Endometrial microvascular endothelial cells (primary cell): Measurements from ENCODE around the gene FAM83G. TPM values are rescaled to one million over a fixed set of nuclear protein-coding genes. Genes with fewer than 3 reads are reported as not detected.
"Not testable (repeated sequence)": the region's sequence is repeated elsewhere in the genome, so short reads cannot be mapped to it uniquely, and the experiment has no call there.

Experiments
- in situ Hi-C: cut with HindIII; loops from 2 replicates; pipeline ENCODE4 v1.10.0; 2017; ENCODE audit warnings: low sequenced_read_pairs, low pct_unique_long_range_greater_than_20kb; ENCODE audit errors: inconsistent ontology term
- total RNA-seq: library from RNA; depleted of rRNA; stranded (reverse); fragments of >200 nt; gene quantifications from one replicate; pipeline ENCODE4 v1.2.3, GENCODE V29; 2015; ENCODE audit errors: inconsistent ontology term

FAM83G gene
- total RNA-seq, 1 donor from 2014 or later, result 21.7 TPM

DNA sequence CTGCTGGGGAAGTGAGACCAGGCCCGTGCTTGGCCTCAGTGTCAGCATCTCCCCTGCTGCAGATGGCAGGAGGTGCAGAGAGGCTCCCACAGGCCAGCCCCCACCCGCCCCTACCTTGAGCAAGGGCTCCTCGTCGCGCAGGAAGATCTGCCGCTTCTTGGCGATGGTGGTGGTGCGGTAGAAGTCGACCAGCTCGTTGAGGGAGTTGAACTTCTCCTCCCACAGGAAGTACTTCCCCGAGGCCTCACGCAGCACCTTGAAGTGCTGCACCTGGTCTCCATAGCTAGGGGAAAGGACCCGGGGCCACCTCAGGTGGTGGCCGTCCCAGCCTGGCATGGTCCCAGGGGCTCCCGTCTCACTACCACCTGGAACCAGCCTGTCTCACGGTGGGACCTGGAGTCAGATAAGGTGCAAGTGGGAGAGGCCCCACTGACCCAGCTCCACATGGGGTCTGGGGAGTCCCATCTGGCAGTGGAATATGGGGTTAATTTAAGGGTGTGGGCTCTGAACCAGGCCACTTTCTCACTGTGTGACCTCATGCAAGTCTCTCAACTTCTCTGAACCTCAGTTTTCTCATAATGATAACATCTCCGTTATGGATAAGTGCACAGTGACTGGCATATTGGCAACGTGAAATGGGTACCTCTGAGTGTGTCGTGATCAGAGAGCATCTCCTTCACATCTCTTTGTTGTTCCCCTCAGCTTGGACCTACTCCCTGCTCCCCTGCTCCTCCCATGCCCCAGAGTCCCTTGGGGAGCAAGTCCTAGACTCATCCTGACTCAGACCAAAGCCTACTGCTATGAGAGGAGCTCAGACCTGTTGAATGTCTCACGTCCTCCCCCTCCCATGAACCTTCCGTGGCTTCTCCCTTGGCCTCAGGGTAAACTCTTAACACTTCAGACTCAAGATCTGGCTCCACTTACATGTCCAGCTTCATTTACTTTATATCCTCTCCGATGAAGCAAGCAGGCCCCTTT, 19.8 kb upstream of the FAM83G start:
- in situ Hi-C loops, result no loop called here

DNA sequence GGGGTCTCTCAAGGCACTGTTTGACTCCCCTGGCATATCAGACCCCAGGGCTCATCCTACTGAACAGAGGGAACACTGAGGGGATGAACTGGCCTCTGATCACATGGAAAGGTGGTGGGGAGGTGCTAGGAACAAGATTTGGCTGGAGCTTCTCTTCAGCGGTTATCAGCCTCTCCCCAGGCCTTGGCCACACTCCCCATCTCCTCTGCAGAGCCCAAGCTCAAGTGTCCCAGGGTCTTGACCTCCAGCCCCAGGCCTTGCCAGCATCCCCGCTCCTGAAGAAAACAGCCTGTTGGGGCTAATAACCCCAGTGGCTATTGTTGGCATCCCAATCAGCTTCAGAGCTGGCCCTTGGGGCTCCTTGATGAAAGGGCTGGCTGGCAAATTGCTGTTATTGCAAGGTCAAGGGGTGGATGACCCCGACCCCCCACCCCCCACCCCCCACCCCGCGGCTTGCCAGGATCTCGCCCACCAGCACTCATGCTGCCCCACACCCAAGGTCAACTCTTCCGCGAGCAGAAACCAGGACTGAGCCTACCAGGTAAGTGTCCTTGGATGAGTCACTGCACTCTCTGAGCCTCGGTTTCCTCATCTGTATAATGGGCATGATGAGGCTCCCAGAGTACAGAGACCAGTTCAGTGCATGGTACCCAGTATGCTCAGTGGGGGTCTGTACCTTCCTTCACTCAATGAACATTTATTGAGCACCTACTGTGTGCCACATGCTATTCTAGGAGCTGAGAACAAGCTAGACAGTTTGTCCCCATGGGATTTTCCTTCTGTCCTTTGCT, 18.8 kb upstream of the FAM83G start:
- in situ Hi-C loops, result no loop called here

DNA sequence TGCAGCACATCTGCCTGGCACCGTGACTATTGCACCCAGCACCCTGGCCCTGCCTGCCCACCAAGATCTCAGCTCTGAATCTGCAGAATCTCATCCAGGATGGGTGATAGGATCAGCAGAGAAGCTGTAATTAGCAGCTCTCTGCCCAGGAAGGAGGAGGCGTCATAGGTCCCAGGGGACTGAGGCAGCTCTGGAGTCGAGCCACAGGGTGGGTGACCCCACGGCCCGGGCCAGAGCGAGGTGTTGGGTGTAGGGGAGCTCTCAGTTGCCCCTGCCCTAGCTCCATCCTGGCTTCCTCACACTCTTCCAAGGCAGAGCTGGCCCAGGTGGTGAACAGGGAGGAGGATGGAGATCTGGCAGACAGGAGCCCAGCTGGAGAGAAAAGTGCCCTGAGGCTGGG, 18.2 kb upstream of the FAM83G start:
- in situ Hi-C loops, result no loop called here

DNA sequence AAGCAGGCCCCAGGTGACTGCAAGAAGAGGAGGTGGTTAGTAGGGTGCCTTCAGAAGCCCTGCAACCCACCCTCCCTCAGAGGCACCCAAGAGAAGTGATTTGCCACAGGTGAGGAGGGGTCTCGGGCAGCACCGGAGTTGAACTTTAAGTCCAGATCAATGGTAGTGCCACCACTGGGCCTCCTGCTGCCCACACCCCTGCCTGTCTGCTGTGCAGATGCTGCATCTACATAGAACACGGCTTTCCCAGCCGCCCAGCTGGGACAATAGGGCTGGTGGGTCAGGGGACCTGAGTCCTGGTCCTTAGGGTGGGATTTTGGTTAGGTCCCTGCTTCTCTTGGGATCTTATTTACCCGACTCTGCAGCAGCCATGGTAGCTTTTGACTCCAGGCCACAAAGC, 17.6 kb upstream of the FAM83G start:
- in situ Hi-C loops, result no loop called here

DNA sequence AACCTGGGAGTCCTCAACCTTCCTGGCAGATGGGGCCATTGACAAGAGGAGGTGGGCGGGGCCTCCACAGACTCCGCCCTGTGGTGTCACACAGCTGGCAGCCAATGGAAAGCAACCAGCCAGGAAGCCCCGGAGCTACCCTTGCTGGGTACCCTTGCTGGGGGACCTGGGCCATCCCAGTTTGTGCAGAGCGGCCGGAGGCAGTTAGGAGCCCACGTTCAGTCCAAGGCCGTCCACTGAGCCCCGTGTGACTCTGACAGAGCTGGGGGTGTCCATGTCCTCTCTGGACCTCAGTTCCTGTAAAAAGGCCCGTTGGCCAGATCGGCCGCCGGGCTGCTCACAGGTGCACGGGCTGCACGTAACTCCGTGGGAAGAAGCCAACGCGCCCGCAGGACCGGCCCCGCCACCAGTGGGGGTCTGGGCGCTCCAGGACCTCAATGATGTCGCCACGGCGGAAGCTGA, 17.1 kb upstream of the FAM83G start:
- in situ Hi-C loops, result no loop called here

DNA sequence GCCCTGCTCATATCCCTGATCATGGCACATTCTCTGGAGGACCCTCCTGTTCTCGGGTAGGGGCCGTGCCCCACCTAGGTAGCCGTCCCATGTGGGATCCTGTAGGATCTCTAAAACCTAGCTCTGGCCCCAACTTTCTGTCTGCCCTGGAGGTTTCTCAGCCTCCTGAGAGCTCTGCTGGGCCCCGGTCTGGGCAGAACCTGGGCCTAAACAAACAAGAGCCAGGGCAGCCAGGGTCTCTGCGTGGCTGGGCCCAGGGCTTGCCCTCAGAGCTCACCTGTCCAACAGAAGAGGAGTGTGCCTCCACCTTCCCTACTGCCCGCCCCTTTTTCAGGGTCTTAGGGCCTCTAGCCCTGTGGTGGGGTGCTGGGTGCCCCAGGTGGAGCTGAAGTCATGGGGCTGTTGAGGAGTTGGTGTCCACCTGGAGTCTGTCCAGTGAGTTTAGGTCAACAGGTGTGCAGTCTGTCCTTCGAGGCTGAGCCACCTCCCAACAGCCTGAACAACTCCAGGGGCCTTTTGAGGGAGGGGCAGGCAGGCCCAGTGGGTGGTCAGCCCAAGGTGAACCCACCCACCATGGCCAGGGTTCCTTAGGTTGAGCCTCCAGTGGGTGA, 16.6 kb upstream of the FAM83G start:
- in situ Hi-C loops, result not testable (repeated sequence)

DNA sequence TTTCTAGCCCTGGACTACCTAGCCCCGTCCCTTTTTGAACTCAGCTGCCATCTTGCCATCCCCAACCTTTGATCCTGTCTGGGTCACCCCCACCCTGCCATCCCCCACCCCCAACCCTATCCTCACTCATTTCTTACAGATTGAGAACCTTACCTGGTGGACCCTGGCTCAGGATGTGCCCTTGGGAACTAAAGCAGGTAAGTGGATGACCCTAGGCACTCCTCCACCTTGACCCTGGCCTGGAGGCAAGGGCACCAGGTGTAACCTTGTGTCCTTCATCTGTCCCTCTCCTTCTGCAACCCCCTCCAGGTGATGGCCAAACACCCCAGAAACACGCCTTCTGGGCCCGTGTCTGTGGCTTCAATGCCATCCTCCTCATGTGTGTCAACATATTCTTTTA, 15.5 kb upstream of the FAM83G start:
- in situ Hi-C loops, result no loop called here

DNA sequence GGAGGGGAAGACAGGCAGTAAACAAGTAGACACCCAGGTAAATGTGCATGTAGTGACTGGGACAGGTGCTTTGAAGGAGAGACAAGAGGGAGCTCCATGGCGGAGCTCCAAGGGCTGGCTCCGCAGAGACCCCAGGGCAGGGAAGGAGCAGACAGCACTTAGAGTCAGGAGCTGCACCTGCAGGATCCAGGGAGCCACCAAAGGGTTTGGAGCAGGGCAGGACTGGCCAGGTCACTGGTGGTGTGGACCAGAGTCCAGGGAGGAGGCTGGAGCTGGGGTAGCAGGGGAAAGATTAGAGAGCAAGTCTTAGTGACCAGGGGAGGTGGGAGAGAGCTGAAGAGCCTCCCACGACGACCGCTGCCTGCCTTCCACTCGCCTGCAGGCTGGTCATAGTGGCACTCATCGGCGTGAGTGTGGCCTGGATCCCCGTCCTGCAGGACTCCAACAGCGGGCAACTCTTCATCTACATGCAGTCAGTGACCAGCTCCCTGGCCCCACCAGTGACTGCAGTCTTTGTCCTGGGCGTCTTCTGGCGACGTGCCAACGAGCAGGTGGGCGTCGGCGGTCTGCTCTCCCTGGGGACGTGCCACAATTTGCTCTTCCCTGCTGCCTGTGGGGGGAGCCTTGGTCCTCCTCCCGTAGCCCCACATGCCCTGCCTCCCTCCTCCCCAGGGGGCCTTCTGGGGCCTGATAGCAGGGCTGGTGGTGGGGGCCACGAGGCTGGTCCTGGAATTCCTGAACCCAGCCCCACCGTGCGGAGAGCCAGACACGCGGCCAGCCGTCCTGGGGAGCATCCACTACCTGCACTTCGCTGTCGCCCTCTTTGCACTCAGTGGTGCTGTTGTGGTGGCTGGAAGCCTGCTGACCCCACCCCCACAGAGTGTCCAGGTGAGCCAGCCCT, 14.7 kb upstream of the FAM83G start:
- in situ Hi-C loops, result no loop called here

DNA sequence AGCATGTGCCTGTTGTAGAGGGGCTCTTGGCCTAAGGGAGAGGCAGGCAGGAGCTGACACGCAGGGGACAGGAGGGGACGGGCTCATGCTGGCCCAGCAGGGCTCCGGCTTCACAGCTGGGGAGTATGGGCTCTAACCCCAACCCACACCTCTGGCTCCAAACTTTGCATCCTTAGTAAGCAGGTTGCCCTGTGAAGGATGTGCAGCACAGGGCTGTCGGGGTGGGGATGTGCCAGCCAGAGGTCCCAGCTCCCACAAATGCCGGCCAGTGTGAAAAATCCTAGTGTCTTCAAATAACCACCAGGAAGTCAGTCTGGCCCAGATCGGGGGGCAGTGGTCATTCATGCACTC, 14.0 kb upstream of the FAM83G start:
- in situ Hi-C loops, result no loop called here

DNA sequence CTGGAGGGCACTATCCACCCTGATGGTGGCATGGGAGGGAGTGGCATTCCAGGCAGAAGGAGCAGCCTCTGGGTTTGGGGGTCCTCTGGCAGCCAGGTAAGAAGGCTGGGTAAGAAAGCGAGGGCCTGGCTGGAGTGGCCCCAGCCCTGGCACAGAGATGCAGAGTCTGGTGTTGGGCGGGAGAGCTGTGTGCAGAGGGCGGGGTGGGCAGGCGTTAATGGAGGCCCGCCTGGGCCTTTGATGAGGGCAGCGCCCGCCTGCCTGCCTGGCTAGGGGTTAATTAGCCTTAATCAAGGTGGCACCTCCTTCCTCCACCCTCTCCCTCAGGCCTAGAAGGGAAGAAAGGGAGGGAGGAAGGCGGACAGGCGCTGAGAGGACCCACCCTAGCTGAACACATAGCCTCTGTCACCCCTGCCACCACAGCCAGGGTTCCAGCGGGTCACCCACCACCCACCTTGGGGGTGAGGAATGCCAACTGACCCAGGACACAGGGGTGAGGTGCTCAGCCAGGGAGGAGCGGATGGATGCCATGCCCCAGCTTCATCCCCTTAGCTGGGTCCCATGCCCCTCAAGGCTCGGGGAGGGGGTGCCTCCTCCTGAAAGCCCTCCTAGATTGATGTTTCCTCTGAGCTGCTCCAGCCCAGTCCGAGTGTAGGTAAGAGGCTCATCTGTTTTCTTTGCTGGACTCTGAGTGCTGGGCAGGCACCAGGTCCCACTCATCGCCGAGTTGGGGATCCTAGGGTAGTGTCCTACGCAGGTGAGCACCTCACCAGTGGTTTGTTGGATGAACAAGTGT, 13.4 kb upstream of the FAM83G start:
- in situ Hi-C loops, result no loop called here

DNA sequence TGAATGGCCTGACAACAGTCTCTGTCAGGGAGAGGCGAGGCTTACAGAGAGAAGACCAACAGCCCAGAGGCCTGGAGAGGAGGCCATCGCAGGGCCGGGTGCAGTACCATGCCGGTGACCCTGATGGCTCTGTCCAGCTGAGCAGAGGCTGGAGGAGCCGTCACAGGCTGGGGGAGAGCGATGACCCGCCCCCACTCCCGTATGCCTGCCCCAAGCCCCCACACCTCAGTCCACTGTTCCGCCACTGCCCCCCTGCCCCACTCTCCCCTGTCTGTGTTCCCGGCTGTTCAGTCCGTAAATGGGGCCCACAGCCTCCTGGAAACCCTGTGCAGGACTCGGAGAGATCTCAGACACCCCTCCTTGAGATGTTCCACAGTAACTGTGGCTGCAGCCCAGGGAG, 12.8 kb upstream of the FAM83G start:
- in situ Hi-C loops, result no loop called here

DNA sequence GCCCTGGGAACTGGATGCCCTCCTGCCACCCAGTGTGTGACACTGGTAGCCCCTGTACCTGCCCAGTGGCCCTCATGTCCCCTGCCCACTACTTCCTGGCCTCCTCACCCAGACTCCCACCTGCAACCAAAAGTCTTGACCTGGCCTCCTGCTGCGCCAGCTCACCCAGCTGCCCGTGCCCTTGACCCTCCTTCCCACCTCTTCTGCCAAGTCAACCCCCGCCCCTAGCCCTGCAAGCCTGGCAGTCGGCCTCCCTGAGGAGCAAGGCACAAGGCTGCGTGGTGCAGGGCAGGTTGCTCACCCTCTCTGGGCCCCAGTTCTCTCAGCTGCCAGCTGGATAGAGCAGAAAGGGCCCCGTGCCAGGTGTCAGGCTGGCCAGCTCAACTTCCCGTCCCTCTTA, 12.3 kb upstream of the FAM83G start:
- in situ Hi-C loops, result no loop called here

DNA sequence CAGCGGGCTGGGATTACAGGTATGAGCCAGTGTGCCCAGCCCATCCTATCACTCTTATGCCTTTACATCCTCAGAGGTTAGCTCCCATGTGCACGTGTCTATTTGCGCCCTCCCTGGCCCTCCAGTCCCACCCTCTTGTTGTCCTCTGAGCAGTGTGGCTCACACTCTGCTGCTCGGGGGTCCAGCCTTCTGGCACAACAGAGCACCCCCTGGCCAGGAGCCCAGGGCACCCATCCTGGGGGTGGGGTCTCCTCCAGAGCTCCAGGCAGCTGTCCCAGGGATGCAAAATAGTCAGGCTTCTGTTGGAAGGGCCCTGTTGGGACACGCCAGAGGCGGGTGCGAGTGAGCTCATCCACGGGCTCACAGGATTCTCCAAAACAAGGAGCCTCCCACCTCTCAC, 11.7 kb upstream of the FAM83G start:
- in situ Hi-C loops, result no loop called here

DNA sequence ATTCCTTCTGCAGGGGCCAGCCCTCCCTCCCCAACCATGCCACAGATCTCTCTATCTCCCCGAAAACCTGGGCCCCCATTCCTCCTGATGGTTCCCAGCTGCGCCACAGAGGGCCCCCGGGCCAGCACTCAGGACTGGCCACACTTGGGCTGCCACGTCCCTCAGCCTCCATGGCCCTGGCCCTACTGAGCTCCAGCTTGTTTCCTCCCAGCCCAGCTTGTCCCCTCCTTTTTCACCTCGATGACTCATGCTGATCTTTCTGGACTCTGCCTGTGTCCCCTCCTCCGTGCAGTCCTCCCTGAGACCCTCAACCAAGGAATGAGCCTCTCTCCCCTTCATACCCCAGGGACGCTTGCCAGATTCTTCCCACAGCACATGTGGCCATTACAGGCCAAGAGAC, 10.9 kb upstream of the FAM83G start:
- in situ Hi-C loops, result no loop called here

DNA sequence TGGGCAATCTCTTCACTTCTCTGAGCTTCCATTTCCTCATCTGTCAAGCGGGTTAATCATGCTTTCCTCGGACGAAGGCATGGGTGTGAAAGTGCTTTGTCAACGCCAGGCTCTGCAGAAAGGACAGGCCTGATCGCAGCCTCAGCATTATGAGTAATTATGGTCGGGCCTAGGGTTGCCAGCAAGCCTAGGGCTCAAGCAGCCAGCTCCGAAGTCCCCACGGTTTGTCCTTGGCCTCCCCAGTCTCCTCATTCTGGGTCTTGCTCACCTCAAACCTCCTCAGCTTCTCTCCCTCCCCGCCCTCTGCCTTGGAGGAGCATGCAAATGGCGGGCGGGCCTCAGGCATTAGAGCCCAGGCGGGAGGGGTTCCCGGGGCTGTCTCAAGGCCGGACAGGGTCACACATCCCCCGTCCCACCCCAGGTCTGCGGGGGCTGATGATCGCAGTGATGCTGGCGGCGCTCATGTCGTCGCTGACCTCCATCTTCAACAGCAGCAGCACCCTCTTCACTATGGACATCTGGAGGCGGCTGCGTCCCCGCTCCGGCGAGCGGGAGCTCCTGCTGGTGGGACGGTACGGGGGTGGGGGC, 10.2 kb upstream of the FAM83G start:
- in situ Hi-C loops, result no loop called here

DNA sequence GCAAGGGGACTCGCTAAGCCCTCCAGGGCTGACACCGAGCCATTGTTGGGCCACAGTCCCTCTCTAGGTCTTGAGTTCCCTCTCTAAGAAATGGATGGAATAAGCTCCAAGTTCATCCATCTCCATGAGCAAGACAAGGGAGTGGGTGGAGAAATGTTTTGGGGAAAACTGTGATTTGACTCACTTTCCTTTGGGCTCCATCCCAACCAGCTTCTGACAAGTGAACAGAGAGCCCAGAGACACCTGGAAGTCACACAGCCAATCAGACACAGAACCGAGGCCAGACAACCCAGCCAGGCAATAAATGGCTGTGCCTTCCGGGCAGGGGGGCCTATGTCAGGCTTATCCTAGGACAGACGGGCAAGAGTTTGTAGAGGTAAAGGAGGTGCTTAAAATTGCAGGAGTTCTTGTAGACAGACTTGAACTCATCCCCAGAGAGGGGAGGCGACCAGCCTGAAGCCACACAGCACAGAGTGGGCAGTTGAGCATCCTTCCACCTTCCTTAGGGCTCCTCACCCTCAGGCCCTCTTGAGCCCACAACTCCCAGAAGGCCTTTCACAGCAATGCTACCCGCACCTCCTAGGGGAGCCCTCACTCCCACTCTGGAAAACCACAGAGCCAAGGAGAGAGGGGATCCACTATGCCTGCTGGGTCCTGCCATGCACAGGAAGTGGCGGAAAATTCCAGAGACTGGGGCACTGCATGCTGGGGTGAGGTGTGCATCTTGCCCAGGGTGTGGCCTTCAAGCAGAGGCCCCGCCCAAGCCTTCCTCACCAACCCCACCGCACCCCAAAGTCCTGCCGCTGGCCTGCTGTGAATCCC, 9.5 kb upstream of the FAM83G start:
- in situ Hi-C loops, result no loop called here

DNA sequence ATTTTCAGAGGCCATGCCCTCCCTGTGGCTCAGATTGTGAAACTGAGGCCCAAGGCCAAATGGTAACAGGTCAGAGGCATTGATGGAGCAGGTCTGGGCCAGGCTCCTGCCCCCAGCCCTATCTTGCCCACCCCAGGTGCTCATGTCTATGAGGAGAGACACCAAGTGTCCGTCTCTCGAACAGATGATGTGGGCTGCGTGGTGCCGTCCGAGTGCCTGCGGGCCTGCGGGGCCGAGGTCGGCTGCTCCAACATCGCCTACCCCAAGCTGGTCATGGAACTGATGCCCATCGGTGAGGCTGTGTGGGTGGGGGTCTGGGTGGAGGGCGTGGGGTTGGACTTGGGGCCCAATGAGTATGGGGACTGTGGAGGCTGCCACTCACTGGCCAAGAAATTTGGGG, 8.7 kb upstream of the FAM83G start:
- in situ Hi-C loops, result no loop called here
